Adrenal gland (tissue), 12 donors: ENCODE measurements around the gene TRIM72. TPM values are rescaled to one million over a fixed set of nuclear protein-coding genes. Genes with fewer than 3 reads are reported as not detected.

ENCODE experiments used
- DNase-seq, 7 donors: peaks; one replicate each; pipeline ENCODE4 v3.0.0-alpha.2; 2019 to 2020
- H3K27ac ChIP-seq, 5 donors: fragments of 200-600 bp; sonication (generic) in 4 of 5; 1 replicate in 3 of 5; 2 replicates in 2 of 5; pipeline versions ENCODE4 v1.5.1 to v1.8.0; 2016 to 2020; ENCODE audit warnings: mild to moderate bottlenecking in 1 of 5
- H3K27me3 ChIP-seq: fragments of 200-600 bp; 2 replicates; pipeline ENCODE4 v1.8.0; 2021
- H3K36me3 ChIP-seq, 2 donors: fragments of 200-600 bp; replicated peaks in 1 of 2; 1 replicate in 1 of 2; 2 replicates in 1 of 2; pipeline versions ENCODE4 v1.5.1 to v1.8.0; 2018 to 2022
- H3K4me1 ChIP-seq, 2 donors: fragments of 200-600 bp; replicated peaks in 1 of 2; 1 replicate in 1 of 2; 2 replicates in 1 of 2; pipeline versions ENCODE4 v1.5.1 to v1.8.0; 2018 to 2021
- H3K4me3 ChIP-seq, 4 donors: fragments of 200-600 bp; sonication (generic) in 3 of 4; one replicate each; pipeline ENCODE4 v1.5.1; 2016 to 2018
- H3K9me3 ChIP-seq, 3 donors: fragments of 200-600 bp; sonication (generic) in 1 of 3; replicated peaks in 1 of 3; 1 replicate in 2 of 3; 2 replicates in 1 of 3; pipeline versions ENCODE4 v1.5.1 to v1.8.0; 2016 to 2021
- POLR2A ChIP-seq, 2 donors: fragments of 450-650 bp; IDR thresholded peaks; one replicate each; pipeline ENCODE4 v1.6.1; 2017; ENCODE audit warnings: antibody characterized with exemption in 2 of 2, mild to moderate bottlenecking in 2 of 2, moderate library complexity in 1 of 2
- WGBS, 4 donors: extraction: QIAGEN DNeasy Blood & Tissue Kit in 2 of 4; methylation state at CpG; one replicate each; pipeline versions ENCODE4 v1.1.5 to v1.1.7; 2013 to 2017; 5-methylcytosine and 5-hydroxymethylcytosine counted together
- intact Hi-C, 2 donors: fragments of 100-400 bp; cut with DNase I; formaldehyde crosslinking; loops; one replicate each; pipeline versions ENCODE4 v1.14.1 to v1.15.0; 2022 to 2023
- polyA plus RNA-seq, 3 donors: library from polyadenylated mRNA; stranded (reverse); fragments of 200-250 nt in 2 of 3; fragments of 350-450 nt in 1 of 3; fragmentation: Illumina TruSeq in 1 of 3; extraction: RNeasy Lipid Tissue Mini Kit (QIAGEN cat#74804) in 1 of 3; gene quantifications; one replicate each; pipeline ENCODE4 v1.2.3, GENCODE V29; 2013 to 2014
- total RNA-seq, 9 donors: library from RNA; depleted of rRNA in 4 of 9; stranded (reverse); fragments of >200 nt in 4 of 9; fragments of 120-200 nt in 1 of 9; fragmentation: NEBNext Ultra II Directional in 1 of 9; extraction: Animal tissue kit (Norgen Biotek cat#: 25700) in 1 of 9; gene quantifications; one replicate each; pipeline versions ENCODE4 v1.1.0 to v1.2.4, GENCODE V29; 2013 to 2023
- TF ChIP-seq, protein P1 (sequence below), 6 experiments: fragments of 450-650 bp in 4 of 6; fragments of 200-600 bp in 2 of 6; sonication (generic) in 1 of 6; IDR thresholded peaks; 1 replicate in 5 of 6; 2 replicates in 1 of 6; pipeline versions ENCODE4 v1.5.1 to v1.8.0; 2016 to 2021; ENCODE audit warnings: antibody characterized with exemption in 6 of 6, mild to moderate bottlenecking in 2 of 6, moderate library complexity in 1 of 6
- donor health status: healthy with polysubstance abuse.
- donor health status: Bipolar disorder and iron deficiency.
- donor health status: DM: yes; HTN: yes; CAD: no.
- donor health status: DM: no; HTN: no; CAD: no.
- donor health status: DM: no; HTN: no; CAD: no.
- donor health status: DM: yes; HTN: yes; CAD: no.

Gene TRIM72
- total and polyA plus RNA-seq, 12 donors: 0.03 to 0.24 (median 0.06) TPM; not detected in 7

DNA sequence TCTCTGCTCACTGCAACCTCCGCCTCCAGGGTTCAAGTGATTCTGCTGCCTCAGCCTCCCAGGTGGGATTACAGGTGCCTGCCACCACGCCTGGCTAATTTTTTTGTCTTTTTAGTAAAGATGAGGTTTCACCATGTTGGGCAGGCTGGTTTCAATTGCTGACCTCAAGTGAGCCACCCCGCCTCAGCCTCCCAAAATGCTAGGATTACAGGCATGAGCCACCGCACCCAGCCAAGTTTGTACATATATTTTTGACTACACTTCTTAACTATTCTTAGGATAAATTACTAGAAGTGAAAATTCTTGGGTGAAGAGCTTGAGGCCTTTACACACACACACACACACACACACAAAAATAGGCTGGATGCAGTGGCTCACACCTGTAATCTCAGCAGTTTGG, 44.4 kb downstream of the TRIM72 start:
- no peak for TF ChIP-seq POLR2A (IDR thresholded peaks at IDR 0.05)
- TF ChIP-seq, protein P1, sequence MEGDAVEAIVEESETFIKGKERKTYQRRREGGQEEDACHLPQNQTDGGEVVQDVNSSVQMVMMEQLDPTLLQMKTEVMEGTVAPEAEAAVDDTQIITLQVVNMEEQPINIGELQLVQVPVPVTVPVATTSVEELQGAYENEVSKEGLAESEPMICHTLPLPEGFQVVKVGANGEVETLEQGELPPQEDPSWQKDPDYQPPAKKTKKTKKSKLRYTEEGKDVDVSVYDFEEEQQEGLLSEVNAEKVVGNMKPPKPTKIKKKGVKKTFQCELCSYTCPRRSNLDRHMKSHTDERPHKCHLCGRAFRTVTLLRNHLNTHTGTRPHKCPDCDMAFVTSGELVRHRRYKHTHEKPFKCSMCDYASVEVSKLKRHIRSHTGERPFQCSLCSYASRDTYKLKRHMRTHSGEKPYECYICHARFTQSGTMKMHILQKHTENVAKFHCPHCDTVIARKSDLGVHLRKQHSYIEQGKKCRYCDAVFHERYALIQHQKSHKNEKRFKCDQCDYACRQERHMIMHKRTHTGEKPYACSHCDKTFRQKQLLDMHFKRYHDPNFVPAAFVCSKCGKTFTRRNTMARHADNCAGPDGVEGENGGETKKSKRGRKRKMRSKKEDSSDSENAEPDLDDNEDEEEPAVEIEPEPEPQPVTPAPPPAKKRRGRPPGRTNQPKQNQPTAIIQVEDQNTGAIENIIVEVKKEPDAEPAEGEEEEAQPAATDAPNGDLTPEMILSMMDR (IDR thresholded peaks at IDR 0.05): no peak
- Histone ChIP-seq H3K4me1 (peaks cover 7 to 8% of the 10 kb centered on the region in 2 donors), H3K9me3 (no peaks in the 10 kb centered on the region), H3K27me3 (no peaks in the 10 kb centered on the region), H3K36me3 (no peaks in the 10 kb centered on the region), H3K27ac (no peak overlapping the region), H3K4me3 (no peak overlapping the region)
- DNase-seq: no peak
- intact Hi-C loops: no loop called here
- 83 to 88% (median 86%) methylated on average over 4 of the region's 4 CpGs for WGBS, 4 donors

DNA sequence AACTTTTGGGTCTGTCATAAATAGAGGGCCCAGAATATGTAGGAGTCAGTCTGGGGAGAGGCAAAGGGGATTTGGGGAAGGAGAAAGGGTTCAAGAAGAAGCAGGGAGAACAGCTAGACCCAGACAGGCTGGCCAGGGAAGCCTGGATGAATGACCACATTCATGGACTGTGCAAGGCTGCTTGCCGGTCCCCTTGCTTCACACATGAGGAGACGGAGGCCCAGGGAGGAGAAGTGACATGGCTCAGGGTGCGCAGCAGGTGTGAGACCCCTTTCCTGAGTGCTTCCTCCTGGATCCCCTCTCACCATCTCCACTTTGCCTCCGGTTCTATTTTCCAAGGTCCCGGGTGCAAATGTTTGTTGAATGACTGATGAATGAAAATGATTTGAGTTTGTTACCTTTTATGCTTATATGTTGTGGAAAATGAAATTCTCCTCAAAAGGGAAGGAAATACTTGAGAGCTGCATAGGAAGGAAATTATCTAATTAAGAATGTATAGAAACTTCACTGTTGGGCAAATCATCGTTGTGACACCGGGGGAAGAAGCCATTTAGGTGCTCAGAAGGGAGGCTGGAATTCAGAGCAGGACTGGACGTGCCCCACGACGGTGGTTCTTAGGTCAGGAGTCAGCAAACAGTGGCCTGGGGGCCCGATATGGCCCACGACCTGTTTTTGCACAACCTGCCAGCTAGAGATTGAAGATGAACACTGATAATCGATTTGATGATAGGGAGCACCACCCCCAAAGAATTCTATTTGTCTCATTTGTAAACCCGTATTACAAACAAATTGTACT, 46.4 kb downstream of the TRIM72 start:
- Histone ChIP-seq H3K4me3 (peak overlapping the region in 1 of 4 donors; percentile 30), H3K27ac (no peak overlapping the region), H3K9me3 (no peaks in the 10 kb centered on the region), H3K4me1 (no peaks in the 10 kb centered on the region), H3K36me3 (no peaks in the 10 kb centered on the region), H3K27me3 (no peaks in the 10 kb centered on the region)
- WGBS, 4 donors: 59 to 72% (median 68%) methylated on average over 14 of the region's 14 CpGs
- intact Hi-C loops: no loop called here
- no peak for TF ChIP-seq POLR2A (IDR thresholded peaks at IDR 0.05)
- TF ChIP-seq, protein P1 (IDR thresholded peaks at IDR 0.05): no peak
- DNase-seq: no peak

DNA sequence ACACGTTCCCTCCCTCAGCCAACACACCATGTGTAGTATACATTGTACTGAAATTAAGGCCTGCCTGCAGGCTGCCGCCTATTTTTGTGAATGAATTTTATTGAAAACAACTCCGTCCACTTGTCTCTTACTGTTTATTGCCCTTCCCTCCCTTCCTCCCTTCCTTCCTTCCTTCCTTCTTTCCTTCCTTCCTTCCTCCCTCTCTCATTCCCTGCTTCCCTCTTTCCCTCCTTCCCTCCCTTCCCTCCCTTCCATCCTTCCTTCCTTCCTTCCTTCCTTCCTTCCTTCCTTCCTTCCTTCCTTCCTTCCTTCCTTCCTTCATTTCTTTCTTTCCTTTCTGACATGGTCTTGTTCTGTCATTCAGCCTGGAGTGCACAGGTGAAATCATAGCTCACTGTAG, 48.2 kb downstream of the TRIM72 start:
- H3K4me1 ChIP-seq: no peaks in the 10 kb centered on the region
- WGBS, 4 donors: 67 to 86% (median 78%) methylated on average over 3 of the region's 3 CpGs

More for the DNA sequence above, 48.2 kb downstream of the TRIM72 start:
- intact Hi-C loops: no loop called here
- H3K4me3 ChIP-seq: no peak overlapping the region
- no peak overlapping the region for H3K27ac ChIP-seq
- H3K9me3 ChIP-seq: no peaks in the 10 kb centered on the region
- DNase-seq: no peak
- H3K27me3 ChIP-seq: no peaks in the 10 kb centered on the region
- H3K36me3 ChIP-seq: no peaks in the 10 kb centered on the region
- no peak for TF ChIP-seq POLR2A (IDR thresholded peaks at IDR 0.05)
- TF ChIP-seq, protein P1 (IDR thresholded peaks at IDR 0.05): no peak
